GM23338 (cell line): ENCODE results near the gene TINCR. TPM values are rescaled to one million over a fixed set of nuclear protein-coding genes. Genes with fewer than 3 reads are reported as not detected.

Experiments
- ATAC-seq: fragments of 200-7000 bp; cut with Tn5 transposase; 3 replicates; pipeline ENCODE4 v1.9.1; 2020
- DNase-seq: peaks from one replicate; pipeline ENCODE4 v3.0.0-alpha.2; 2015; ENCODE audit warnings: low spot score
- H2AFZ ChIP-seq: fragments of 200-600 bp; sonication (generic); 2 replicates; pipeline ENCODE4 v1.8.0; 2016; ENCODE audit warnings: antibody characterized with exemption, mild to moderate bottlenecking, moderate library complexity
- H3F3A ChIP-seq: fragments of 200-600 bp; sonication (generic); replicated peaks from 2 replicates; pipeline ENCODE4 v1.8.0; 2017; ENCODE audit warnings: antibody characterized with exemption, mixed run types, low read depth
- H3K27ac ChIP-seq: fragments of 200-600 bp; sonication (generic); 2 replicates; pipeline ENCODE4 v1.6.1; 2016; ENCODE audit warnings: low read depth
- H3K27me3 ChIP-seq: fragments of 200-600 bp; sonication (generic); 2 replicates; pipeline ENCODE4 v1.8.0; 2016; ENCODE audit warnings: mild to moderate bottlenecking, mixed run types, moderate library complexity; ENCODE audit not compliant: insufficient read depth
- H3K36me3 ChIP-seq: fragments of 200-600 bp; sonication (generic); 2 replicates; pipeline ENCODE4 v1.8.0; 2016; ENCODE audit warnings: mild to moderate bottlenecking; ENCODE audit not compliant: insufficient read depth
- H3K4me1 ChIP-seq: fragments of 200-600 bp; sonication (generic); 2 replicates; pipeline ENCODE4 v1.8.0; 2016; ENCODE audit warnings: mild to moderate bottlenecking, moderate library complexity; ENCODE audit not compliant: insufficient read depth
- H3K4me2 ChIP-seq: fragments of 200-600 bp; sonication (generic); 2 replicates; pipeline ENCODE4 v1.7.1; 2017; ENCODE audit warnings: mixed run types
- H3K4me3 ChIP-seq: fragments of 200-600 bp; sonication (generic); 2 replicates; pipeline ENCODE4 v1.6.1; 2016; ENCODE audit warnings: mixed run types
- H3K79me2 ChIP-seq: fragments of 200-600 bp; sonication (generic); replicated peaks from 2 replicates; pipeline ENCODE4 v1.8.0; 2017; ENCODE audit warnings: mild to moderate bottlenecking; ENCODE audit not compliant: insufficient read depth
- H3K9me2 ChIP-seq: fragments of 200-600 bp; sonication (generic); 2 replicates; pipeline ENCODE4 v1.8.0; 2017; ENCODE audit not compliant: insufficient read depth
- H4K20me1 ChIP-seq: fragments of 200-600 bp; sonication (generic); replicated peaks from 2 replicates; pipeline ENCODE4 v1.8.0; 2017; ENCODE audit warnings: mild to moderate bottlenecking; ENCODE audit not compliant: insufficient read depth
- H3K27ac Mint-ChIP-seq: 2 replicates; pipeline ENCODE4 v1.8.0; 2020; ENCODE audit warnings: inconsistent platforms, mild to moderate bottlenecking, moderate library complexity, mixed read lengths
- H3K27me3 Mint-ChIP-seq: 3 replicates; pipeline ENCODE4 v1.8.0; 2022; ENCODE audit warnings: low read depth, mild to moderate bottlenecking, moderate library complexity, mixed read lengths, inconsistent platforms; ENCODE audit not compliant: insufficient read depth, poor library complexity
- H3K36me3 Mint-ChIP-seq: 3 replicates; pipeline ENCODE4 v1.8.0; 2021; ENCODE audit warnings: low read depth, mild to moderate bottlenecking, inconsistent platforms, moderate library complexity, mixed read lengths
- H3K4me1 Mint-ChIP-seq: 3 replicates; pipeline ENCODE4 v1.8.0; 2020; ENCODE audit warnings: mild to moderate bottlenecking, inconsistent platforms, mixed read lengths
- H3K4me3 Mint-ChIP-seq: 3 replicates; pipeline ENCODE4 v1.8.0; 2021; ENCODE audit warnings: moderate library complexity, mild to moderate bottlenecking, inconsistent platforms, mixed read lengths
- H3K9me3 Mint-ChIP-seq: 3 replicates; pipeline ENCODE4 v1.8.0; 2020; ENCODE audit warnings: moderate library complexity, mild to moderate bottlenecking, inconsistent platforms, mixed read lengths
- EZH2phosphoT487 ChIP-seq: fragments of 200-600 bp; sonication (generic); IDR thresholded peaks from one replicate; pipeline ENCODE4 v1.8.1; 2018; ENCODE audit warnings: antibody characterized with exemption; ENCODE audit not compliant: unreplicated experiment
- polyA plus RNA-seq: library from polyadenylated mRNA; unstranded; fragments of >200 nt; fragmentation: Nextera tagmentation; extraction: Ambion mirVana; gene quantifications from 2 replicates; pipeline ENCODE4 v1.2.1, GENCODE V29; 2016
- total RNA-seq: library from RNA; depleted of rRNA; stranded (reverse); fragments of >200 nt; shearing (Covaris generic); gene quantifications from 2 replicates; pipeline ENCODE4 v1.2.3, GENCODE V29; 2014
- TF ChIP-seq, protein P1 (sequence below), 2 experiments: fragments of 200-600 bp in 1 of 2; sonication (generic) in 1 of 2; conservative IDR thresholded peaks; 2 replicates each; pipeline versions ENCODE4 v1.5.1 to v1.6.1; 2016 to 2017; ENCODE audit warnings: antibody characterized with exemption in 2 of 2, low read depth in 2 of 2, mild to moderate bottlenecking in 2 of 2, moderate library complexity in 1 of 2
- TF ChIP-seq, protein P2 (sequence below): IDR thresholded peaks from 2 replicates; pipeline ENCODE4 v1.6.1; 2016; ENCODE audit warnings: antibody characterized with exemption
- TF ChIP-seq, protein P3 (sequence below): fragments of 250-450 bp; sonication (Bioruptor Pico); IDR thresholded peaks from 2 replicates; pipeline ENCODE4 v1.5.0; 2020; ENCODE audit warnings: mild to moderate bottlenecking, moderate library complexity
- TF ChIP-seq, protein P4 (sequence below): IDR thresholded peaks from one replicate; pipeline ENCODE4 v1.6.1; 2018; ENCODE audit warnings: antibody characterized with exemption; ENCODE audit not compliant: unreplicated experiment

TINCR gene
- total and polyA plus RNA-seq, 2 experiments from 2014 or later: 0.42 to 0.97 TPM

DNA sequence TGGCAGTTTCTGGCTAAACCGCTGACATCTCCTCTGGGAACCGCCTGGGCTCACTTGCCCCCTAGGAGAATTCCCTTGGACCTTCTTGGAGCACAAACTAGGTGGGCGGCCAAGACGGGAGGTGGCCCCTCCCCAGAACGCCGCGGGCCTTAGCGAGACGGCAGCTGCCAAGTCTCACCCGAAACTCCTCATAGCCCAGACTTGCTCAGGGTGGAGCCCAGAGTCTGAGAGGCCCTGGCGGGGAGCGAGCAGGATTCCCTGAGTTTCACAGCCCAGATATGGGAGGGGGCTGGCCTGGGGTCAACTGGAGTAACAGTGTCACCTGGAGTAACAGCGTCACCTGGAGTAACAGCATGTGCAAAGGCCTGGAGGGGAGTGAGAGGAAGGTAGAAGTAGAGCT, 10.1 kb downstream of the TINCR start:
- Mint-ChIP-seq H3K27ac (no peak overlapping the region), H3K4me3 (no peak overlapping the region), H3K27me3 (peaks cover 18% of the 10 kb centered on the region), H3K4me1 (peaks cover 24% of the 10 kb centered on the region), H3K36me3 (no peaks in the 10 kb centered on the region), H3K9me3 (peaks cover 10% of the 10 kb centered on the region)
- Histone ChIP-seq H3K27ac (no peak overlapping the region), H3K79me2 (no peaks in the 10 kb centered on the region), H3K4me1 (no peaks in the 10 kb centered on the region; the same call in 1 of the 2 replicates), H3K27me3 (no peaks in the 10 kb centered on the region), H3K4me2 (no peak overlapping the region), H3K36me3 (no peaks in the 10 kb centered on the region), H3F3A (no peaks in the 10 kb centered on the region), H4K20me1 (no peaks in the 10 kb centered on the region), H3K4me3 (no peak overlapping the region), H3K9me2 (no peaks in the 10 kb centered on the region), H2AFZ (no peak overlapping the region)
- TF ChIP-seq, protein P1, sequence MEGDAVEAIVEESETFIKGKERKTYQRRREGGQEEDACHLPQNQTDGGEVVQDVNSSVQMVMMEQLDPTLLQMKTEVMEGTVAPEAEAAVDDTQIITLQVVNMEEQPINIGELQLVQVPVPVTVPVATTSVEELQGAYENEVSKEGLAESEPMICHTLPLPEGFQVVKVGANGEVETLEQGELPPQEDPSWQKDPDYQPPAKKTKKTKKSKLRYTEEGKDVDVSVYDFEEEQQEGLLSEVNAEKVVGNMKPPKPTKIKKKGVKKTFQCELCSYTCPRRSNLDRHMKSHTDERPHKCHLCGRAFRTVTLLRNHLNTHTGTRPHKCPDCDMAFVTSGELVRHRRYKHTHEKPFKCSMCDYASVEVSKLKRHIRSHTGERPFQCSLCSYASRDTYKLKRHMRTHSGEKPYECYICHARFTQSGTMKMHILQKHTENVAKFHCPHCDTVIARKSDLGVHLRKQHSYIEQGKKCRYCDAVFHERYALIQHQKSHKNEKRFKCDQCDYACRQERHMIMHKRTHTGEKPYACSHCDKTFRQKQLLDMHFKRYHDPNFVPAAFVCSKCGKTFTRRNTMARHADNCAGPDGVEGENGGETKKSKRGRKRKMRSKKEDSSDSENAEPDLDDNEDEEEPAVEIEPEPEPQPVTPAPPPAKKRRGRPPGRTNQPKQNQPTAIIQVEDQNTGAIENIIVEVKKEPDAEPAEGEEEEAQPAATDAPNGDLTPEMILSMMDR (conservative IDR thresholded peaks at IDR 0.05; ENCODE audit: low read depth in 2 of 2): peak in 1 of 2 experiments; percentile 12; a peak in 1 of 4 replicates
- no peak for TF ChIP-seq EZH2phosphoT487
- TF ChIP-seq, protein P2, sequence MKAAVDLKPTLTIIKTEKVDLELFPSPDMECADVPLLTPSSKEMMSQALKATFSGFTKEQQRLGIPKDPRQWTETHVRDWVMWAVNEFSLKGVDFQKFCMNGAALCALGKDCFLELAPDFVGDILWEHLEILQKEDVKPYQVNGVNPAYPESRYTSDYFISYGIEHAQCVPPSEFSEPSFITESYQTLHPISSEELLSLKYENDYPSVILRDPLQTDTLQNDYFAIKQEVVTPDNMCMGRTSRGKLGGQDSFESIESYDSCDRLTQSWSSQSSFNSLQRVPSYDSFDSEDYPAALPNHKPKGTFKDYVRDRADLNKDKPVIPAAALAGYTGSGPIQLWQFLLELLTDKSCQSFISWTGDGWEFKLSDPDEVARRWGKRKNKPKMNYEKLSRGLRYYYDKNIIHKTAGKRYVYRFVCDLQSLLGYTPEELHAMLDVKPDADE: no peak
- no peak for ATAC-seq
- DNase-seq: no peak

DNA sequence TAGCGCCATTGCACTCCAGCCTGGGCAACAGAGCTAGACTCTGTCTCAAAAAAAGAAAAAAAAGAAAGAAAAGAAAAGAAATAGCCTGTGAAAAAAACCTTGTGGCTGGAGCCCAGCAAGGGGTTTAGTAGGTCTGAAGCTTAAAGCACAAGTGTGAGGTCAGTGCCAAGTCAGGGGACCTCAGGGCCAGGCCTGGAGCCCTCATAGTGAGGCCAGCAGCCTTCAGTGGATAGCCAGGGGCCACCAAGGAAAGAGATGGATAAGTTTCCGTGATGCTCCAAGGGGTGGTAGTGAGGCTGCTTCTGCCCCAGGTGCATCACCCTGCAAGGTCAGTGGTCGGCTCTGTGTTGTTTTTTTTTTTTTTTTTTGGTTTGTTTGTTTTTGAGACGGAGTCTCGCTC, 12.9 kb downstream of the TINCR start:
- Mint-ChIP-seq H3K4me3 (no peak overlapping the region), H3K27ac (no peak overlapping the region), H3K9me3 (no peaks in the 10 kb centered on the region; the same call in 2 of the 3 replicates), H3K4me1 (peaks cover 18% of the 10 kb centered on the region), H3K36me3 (no peaks in the 10 kb centered on the region), H3K27me3 (peaks cover 12% of the 10 kb centered on the region)
- Histone ChIP-seq H2AFZ (no peak overlapping the region), H3K4me1 (no peaks in the 10 kb centered on the region), H3K27ac (no peak overlapping the region), H3F3A (no peaks in the 10 kb centered on the region), H3K36me3 (no peaks in the 10 kb centered on the region), H3K9me2 (no peaks in the 10 kb centered on the region), H3K79me2 (no peaks in the 10 kb centered on the region), H3K27me3 (no peaks in the 10 kb centered on the region), H3K4me2 (no peak overlapping the region), H4K20me1 (no peaks in the 10 kb centered on the region), H3K4me3 (no peak overlapping the region)
- DNase-seq (no peak), ATAC-seq (no peak)
- TF ChIP-seq, protein P3, sequence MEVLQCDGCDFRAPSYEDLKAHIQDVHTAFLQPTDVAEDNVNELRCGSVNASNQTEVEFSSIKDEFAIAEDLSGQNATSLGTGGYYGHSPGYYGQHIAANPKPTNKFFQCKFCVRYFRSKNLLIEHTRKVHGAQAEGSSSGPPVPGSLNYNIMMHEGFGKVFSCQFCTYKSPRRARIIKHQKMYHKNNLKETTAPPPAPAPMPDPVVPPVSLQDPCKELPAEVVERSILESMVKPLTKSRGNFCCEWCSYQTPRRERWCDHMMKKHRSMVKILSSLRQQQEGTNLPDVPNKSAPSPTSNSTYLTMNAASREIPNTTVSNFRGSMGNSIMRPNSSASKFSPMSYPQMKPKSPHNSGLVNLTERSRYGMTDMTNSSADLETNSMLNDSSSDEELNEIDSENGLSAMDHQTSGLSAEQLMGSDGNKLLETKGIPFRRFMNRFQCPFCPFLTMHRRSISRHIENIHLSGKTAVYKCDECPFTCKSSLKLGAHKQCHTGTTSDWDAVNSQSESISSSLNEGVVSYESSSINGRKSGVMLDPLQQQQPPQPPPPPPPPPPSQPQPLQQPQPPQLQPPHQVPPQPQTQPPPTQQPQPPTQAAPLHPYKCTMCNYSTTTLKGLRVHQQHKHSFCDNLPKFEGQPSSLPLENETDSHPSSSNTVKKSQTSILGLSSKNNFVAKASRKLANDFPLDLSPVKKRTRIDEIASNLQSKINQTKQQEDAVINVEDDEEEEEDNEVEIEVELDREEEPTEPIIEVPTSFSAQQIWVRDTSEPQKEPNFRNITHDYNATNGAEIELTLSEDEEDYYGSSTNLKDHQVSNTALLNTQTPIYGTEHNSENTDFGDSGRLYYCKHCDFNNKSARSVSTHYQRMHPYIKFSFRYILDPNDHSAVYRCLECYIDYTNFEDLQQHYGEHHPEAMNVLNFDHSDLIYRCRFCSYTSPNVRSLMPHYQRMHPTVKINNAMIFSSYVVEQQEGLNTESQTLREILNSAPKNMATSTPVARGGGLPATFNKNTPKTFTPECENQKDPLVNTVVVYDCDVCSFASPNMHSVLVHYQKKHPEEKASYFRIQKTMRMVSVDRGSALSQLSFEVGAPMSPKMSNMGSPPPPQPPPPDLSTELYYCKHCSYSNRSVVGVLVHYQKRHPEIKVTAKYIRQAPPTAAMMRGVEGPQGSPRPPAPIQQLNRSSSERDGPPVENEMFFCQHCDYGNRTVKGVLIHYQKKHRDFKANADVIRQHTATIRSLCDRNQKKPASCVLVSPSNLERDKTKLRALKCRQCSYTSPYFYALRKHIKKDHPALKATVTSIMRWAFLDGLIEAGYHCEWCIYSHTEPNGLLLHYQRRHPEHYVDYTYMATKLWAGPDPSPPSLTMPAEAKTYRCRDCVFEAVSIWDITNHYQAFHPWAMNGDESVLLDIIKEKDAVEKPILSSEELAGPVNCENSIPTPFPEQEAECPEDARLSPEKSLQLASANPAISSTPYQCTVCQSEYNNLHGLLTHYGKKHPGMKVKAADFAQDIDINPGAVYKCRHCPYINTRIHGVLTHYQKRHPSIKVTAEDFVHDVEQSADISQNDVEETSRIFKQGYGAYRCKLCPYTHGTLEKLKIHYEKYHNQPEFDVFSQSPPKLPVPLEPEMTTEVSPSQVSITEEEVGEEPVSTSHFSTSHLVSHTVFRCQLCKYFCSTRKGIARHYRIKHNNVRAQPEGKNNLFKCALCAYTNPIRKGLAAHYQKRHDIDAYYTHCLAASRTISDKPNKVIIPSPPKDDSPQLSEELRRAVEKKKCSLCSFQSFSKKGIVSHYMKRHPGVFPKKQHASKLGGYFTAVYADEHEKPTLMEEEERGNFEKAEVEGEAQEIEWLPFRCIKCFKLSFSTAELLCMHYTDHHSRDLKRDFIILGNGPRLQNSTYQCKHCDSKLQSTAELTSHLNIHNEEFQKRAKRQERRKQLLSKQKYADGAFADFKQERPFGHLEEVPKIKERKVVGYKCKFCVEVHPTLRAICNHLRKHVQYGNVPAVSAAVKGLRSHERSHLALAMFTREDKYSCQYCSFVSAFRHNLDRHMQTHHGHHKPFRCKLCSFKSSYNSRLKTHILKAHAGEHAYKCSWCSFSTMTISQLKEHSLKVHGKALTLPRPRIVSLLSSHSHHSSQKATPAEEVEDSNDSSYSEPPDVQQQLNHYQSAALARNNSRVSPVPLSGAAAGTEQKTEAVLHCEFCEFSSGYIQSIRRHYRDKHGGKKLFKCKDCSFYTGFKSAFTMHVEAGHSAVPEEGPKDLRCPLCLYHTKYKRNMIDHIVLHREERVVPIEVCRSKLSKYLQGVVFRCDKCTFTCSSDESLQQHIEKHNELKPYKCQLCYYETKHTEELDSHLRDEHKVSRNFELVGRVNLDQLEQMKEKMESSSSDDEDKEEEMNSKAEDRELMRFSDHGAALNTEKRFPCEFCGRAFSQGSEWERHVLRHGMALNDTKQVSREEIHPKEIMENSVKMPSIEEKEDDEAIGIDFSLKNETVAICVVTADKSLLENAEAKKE (CRISPR knock-in tag): no peak
- TF ChIP-seq, protein P4, sequence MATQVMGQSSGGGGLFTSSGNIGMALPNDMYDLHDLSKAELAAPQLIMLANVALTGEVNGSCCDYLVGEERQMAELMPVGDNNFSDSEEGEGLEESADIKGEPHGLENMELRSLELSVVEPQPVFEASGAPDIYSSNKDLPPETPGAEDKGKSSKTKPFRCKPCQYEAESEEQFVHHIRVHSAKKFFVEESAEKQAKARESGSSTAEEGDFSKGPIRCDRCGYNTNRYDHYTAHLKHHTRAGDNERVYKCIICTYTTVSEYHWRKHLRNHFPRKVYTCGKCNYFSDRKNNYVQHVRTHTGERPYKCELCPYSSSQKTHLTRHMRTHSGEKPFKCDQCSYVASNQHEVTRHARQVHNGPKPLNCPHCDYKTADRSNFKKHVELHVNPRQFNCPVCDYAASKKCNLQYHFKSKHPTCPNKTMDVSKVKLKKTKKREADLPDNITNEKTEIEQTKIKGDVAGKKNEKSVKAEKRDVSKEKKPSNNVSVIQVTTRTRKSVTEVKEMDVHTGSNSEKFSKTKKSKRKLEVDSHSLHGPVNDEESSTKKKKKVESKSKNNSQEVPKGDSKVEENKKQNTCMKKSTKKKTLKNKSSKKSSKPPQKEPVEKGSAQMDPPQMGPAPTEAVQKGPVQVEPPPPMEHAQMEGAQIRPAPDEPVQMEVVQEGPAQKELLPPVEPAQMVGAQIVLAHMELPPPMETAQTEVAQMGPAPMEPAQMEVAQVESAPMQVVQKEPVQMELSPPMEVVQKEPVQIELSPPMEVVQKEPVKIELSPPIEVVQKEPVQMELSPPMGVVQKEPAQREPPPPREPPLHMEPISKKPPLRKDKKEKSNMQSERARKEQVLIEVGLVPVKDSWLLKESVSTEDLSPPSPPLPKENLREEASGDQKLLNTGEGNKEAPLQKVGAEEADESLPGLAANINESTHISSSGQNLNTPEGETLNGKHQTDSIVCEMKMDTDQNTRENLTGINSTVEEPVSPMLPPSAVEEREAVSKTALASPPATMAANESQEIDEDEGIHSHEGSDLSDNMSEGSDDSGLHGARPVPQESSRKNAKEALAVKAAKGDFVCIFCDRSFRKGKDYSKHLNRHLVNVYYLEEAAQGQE: no peak
